Lung (tissue), 12 donors: ENCODE measurements around the gene ANO2. TPM values are rescaled to one million over a fixed set of nuclear protein-coding genes. Genes with fewer than 3 reads are reported as not detected.

Experiments
- ATAC-seq: fragments of 200-7000 bp; cut with Tn5 transposase; one replicate; pipeline ENCODE4 v1.9.1; 2020; ENCODE audit warnings: moderate number of reproducible peaks; ENCODE audit not compliant: insufficient read depth, low FRiP score
- DNase-seq, 3 donors: peaks; one replicate each; pipeline ENCODE4 v3.0.0-alpha.2; 2013 to 2017
- H3K27ac ChIP-seq, 2 donors: one replicate each; pipeline ENCODE4 v1.5.1; 2013; ENCODE audit warnings: mild to moderate bottlenecking in 2 of 2, moderate library complexity in 2 of 2, control low read depth in 1 of 2, inconsistent platforms in 1 of 2, low read depth in 1 of 2, low read length in 1 of 2
- H3K27me3 ChIP-seq, 3 donors: one replicate each; pipeline ENCODE4 v1.5.1; 2013; ENCODE audit warnings: low read length in 2 of 3; ENCODE audit not compliant: control insufficient read depth in 3 of 3, insufficient read depth in 3 of 3
- H3K36me3 ChIP-seq, 4 donors: one replicate each; pipeline ENCODE4 v1.5.1; 2013; ENCODE audit warnings: low read length in 4 of 4, mild to moderate bottlenecking in 1 of 4, moderate library complexity in 1 of 4; ENCODE audit not compliant: control insufficient read depth in 4 of 4, insufficient read depth in 4 of 4
- H3K4me1 ChIP-seq, 5 donors: one replicate each; pipeline ENCODE4 v1.5.1; 2013; ENCODE audit warnings: low read length in 5 of 5, mild to moderate bottlenecking in 2 of 5, moderate library complexity in 1 of 5; ENCODE audit not compliant: control insufficient read depth in 5 of 5, insufficient read depth in 5 of 5
- H3K4me3 ChIP-seq: one replicate; pipeline ENCODE4 v1.5.1; 2013; ENCODE audit warnings: mild to moderate bottlenecking, control low read depth, moderate library complexity
- H3K9ac ChIP-seq, 2 donors: one replicate each; pipeline ENCODE4 v1.5.1; 2013; ENCODE audit warnings: low read length in 2 of 2, control low read depth in 1 of 2; ENCODE audit not compliant: insufficient read depth in 1 of 2
- H3K9me3 ChIP-seq, 4 donors: one replicate each; pipeline ENCODE4 v1.5.1; 2013; ENCODE audit warnings: low read length in 3 of 4, mild to moderate bottlenecking in 1 of 4, moderate library complexity in 1 of 4; ENCODE audit not compliant: control insufficient read depth in 4 of 4, insufficient read depth in 3 of 4
- WGBS, 2 donors: extraction: QIAGEN DNeasy Blood & Tissue Kit; methylation state at CpG; one replicate each; pipeline ENCODE4 v1.1.7; 2013; 5-methylcytosine and 5-hydroxymethylcytosine counted together
- polyA plus RNA-seq, 2 donors: library from polyadenylated mRNA; stranded (reverse); fragments of 200-250 nt; gene quantifications; one replicate each; pipeline ENCODE4 v1.2.1, GENCODE V29; 2013
- total RNA-seq, 2 donors: library from RNA; depleted of rRNA in 1 of 2; stranded (reverse); fragments of >200 nt in 1 of 2; gene quantifications; one replicate each; pipeline ENCODE4 v1.2.1, GENCODE V29; 2014 to 2021
- TF ChIP-seq, protein P1 (sequence below): IDR thresholded peaks from 2 replicates; pipeline ENCODE4 v1.5.1; 2012; ENCODE audit warnings: mild to moderate bottlenecking; ENCODE audit errors: control extremely low read depth, extremely low read depth
- donor health status: control.
- donor health status: control.
- donor health status: Bipolar disorder and iron deficiency.
- donor health status: healthy.
- donor health status: DM: yes; HTN: yes; CAD: no.

Gene ANO2
- total and polyA plus RNA-seq, 4 donors: 5.9 to 11.3 (median 7.4) TPM

DNA sequence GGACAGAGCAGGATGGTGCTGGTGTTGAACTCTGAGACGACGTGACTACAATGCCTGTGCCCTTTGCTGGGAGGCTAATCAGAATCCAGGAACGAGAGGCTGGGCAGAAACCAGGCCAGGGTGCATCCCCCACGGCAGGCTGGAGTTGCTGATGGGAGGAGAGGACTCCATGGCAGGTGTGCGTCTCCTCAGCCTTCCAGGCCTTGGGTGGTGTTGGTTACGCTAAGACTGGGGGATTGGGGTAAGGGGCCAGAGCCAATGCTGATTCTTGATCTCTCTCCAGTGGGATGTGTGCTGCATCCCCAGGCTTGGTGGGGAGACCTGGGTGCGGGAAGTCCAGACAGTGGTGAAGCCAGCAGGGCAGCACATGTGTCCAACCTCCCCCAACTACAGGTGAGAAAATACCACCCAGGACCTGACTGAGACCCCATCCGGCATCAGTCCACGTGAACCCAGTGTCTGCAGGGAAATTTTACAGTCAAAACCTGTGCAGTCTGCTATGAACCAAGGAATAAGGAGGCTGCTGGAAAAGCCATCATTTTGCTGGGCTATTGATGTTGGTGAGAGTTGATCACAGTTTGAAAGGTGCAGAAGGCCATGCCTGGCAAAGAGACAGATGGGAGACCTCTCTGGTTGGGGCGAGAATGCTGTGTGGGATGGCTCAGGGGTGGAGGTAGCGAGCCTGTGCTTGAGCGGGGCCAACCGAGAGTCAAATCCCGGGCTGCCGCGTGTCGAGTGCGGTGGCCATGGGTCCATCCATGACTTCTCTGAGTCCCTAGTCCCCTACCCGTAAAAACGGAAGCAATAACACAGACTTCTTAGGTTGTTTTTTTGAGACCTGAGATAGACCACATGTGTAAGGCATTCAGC lies 423.4 kb downstream of the ANO2 start:
- no peaks in the 10 kb centered on the region for H3K4me1 ChIP-seq
- no peak overlapping the region for H3K27ac ChIP-seq
- H3K36me3 ChIP-seq: no peaks in the 10 kb centered on the region
- WGBS, 2 donors: 91 to 92% methylated on average over 20 of the region's 20 CpGs
- no peak for ATAC-seq
- TF ChIP-seq, protein P1, sequence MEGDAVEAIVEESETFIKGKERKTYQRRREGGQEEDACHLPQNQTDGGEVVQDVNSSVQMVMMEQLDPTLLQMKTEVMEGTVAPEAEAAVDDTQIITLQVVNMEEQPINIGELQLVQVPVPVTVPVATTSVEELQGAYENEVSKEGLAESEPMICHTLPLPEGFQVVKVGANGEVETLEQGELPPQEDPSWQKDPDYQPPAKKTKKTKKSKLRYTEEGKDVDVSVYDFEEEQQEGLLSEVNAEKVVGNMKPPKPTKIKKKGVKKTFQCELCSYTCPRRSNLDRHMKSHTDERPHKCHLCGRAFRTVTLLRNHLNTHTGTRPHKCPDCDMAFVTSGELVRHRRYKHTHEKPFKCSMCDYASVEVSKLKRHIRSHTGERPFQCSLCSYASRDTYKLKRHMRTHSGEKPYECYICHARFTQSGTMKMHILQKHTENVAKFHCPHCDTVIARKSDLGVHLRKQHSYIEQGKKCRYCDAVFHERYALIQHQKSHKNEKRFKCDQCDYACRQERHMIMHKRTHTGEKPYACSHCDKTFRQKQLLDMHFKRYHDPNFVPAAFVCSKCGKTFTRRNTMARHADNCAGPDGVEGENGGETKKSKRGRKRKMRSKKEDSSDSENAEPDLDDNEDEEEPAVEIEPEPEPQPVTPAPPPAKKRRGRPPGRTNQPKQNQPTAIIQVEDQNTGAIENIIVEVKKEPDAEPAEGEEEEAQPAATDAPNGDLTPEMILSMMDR: no peak
- no peak for DNase-seq
- H3K27me3 ChIP-seq: no peaks in the 10 kb centered on the region
- H3K4me3 ChIP-seq: no peak overlapping the region
- H3K9ac ChIP-seq: no peak overlapping the region
- H3K9me3 ChIP-seq: peaks cover 0 to 3% (median 0%) of the 10 kb centered on the region in 4 donors

GRCh38 chr12:5520831-5521230 lies 424.2 kb downstream of the ANO2 start:
- no peaks in the 10 kb centered on the region for H3K27me3 ChIP-seq
- DNase-seq: no peak
- H3K9ac ChIP-seq: no peak overlapping the region
- H3K36me3 ChIP-seq: no peaks in the 10 kb centered on the region
- no peak overlapping the region for H3K4me3 ChIP-seq
- H3K9me3 ChIP-seq: peaks cover 0 to 3% (median 0%) of the 10 kb centered on the region in 4 donors
- H3K27ac ChIP-seq: no peak overlapping the region
- WGBS, 2 donors: 95% methylated on average over 5 of the region's 5 CpGs
- no peak for ATAC-seq
- no peaks in the 10 kb centered on the region for H3K4me1 ChIP-seq
- TF ChIP-seq, protein P1: no peak

DNA sequence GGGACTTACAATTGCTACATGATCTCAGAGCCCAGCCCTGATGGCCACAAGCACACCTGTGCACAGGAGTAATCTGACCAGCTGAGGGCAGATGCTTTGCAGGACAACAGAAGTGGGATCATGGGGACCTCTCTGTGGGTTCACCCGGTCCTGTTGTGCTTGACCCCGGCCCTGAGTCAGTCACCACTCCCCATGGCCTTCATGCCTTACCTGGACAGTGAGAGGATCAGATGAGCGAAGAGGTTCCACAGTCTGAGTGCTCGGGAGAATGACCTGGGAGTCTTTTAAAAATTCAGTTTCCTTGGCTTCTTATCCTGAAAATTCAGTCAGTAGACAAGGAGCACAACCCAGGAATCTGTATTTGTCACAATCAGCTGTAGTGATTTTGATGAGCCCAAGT lies 425.0 kb downstream of the ANO2 start:
- Histone ChIP-seq H3K27ac (no peak overlapping the region), H3K9me3 (peaks cover 0 to 3% (median 0%) of the 10 kb centered on the region in 4 donors), H3K27me3 (no peaks in the 10 kb centered on the region), H3K4me1 (no peaks in the 10 kb centered on the region), H3K4me3 (no peak overlapping the region), H3K9ac (no peak overlapping the region), H3K36me3 (no peaks in the 10 kb centered on the region)
- ATAC-seq: no peak
- TF ChIP-seq, protein P1: no peak
- DNase-seq: no peak
- WGBS, 2 donors: 91 to 96% methylated on average over 4 of the region's 4 CpGs
